22Rv1 (cell line): ENCODE data around the gene UGDH.
A peak's percentile ranks its signal among the peaks of the same experiment; 100 is the strongest.

ENCODE experiments used
- H3K27ac ChIP-seq: fragments of 450-650 bp; 2 replicates; pipeline ENCODE4 v1.5.1; 2017
- CTCF ChIP-seq: fragments of 450-650 bp; IDR thresholded peaks from 2 replicates; pipeline ENCODE4 v1.5.1; 2017; ENCODE audit warnings: mild to moderate bottlenecking
- ZFX ChIP-seq: fragments of 450-650 bp; IDR thresholded peaks from 2 replicates; pipeline ENCODE4 v1.6.1; 2017; ENCODE audit warnings: antibody characterized with exemption, borderline replicate concordance

The UGDH gene

GRCh38 chr4:39456946-39457763, 70.1 kb downstream of the UGDH start:
- H3K27ac ChIP-seq: peak overlapping the region; percentile 96
- TF ChIP-seq ZFX (no peak), CTCF (no peak)

DNA sequence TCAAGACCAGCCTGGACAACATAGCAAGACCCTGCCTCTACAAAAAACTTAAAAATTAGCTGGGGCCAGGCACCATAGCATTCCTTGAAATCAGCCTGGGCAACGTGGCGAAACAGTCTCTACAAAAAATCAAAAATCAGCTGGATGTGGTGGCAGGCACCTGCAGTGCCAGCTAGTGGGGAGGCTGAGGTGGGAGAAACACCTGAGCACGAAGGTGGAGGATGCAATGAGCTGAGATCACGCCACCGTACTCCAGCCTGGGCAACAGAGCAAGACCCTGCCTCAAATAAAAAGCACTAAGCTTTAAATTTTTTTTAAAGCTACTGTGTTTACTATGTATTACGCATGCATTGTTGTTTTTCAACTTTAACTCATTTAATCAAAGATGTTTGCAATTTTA, 71.8 kb downstream of the UGDH start:
- TF ChIP-seq CTCF: no peak
- no peak for TF ChIP-seq ZFX
- H3K27ac ChIP-seq: no peak overlapping the region

DNA sequence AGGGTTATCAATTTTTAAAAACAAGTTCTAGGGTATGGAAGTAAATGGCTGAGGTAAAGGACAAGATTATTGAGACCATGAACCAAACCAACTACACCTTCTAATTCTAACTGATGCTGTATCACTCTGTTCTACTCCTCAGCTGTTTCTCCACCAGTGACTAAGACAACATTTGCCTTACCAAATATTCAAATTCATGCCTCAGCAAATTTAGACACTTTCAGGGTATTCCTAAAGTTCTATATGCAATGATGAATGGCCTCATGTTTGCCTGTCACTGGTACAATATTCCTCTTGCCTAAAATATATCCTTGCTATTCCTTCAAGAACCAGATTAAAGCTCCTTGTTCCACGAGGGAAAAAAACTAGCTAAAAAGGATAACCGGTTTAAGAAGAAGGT, 73.5 kb downstream of the UGDH start:
- H3K27ac ChIP-seq: peak overlapping the region; percentile 23; the same call in 1 of the 2 replicates
- no peak for TF ChIP-seq CTCF
- no peak for TF ChIP-seq ZFX

- no peak for TF ChIP-seq ZFX
- TF ChIP-seq CTCF: no peak
- H3K27ac ChIP-seq: peak overlapping the region; percentile 23; the same call in 1 of the 2 replicates
These were observed 74.2 kb downstream of the UGDH start for GRCh38 chr4:39452860-39453587.

DNA sequence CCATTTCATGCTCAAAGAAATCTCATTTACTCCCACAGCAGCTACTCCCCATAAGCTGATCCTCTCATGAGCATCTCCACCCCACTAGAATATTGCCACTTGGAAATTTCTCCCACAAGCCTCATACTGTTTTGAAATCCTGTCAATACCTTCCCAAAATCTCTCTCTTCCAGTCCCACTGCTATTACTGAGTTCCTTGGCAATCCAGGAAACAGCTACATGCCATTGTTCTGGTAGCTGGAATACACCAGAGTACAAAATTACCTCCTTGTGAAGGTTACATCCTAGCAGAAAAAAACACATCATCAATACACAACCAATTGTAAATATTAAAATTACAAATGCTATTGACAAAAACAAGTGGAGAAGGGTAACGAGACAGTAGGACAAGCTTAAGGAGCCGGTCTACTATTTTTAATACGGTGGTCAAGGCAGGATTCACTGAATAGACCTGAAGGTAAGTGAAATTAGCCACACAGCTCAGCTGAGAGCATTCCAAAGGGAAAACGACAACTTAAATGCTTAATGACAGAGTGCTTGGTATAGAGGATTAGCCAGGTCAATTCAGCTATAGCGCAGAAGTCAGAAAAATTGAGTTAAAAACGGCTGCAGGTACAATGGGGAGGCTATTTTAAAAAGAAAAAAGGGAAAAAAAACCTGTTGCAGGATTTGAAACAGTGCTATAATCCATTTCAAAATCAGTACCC, 74.9 kb downstream of the UGDH start:
- peak overlapping the region; percentile 91 for H3K27ac ChIP-seq
- TF ChIP-seq ZFX (no peak), CTCF (no peak)

DNA sequence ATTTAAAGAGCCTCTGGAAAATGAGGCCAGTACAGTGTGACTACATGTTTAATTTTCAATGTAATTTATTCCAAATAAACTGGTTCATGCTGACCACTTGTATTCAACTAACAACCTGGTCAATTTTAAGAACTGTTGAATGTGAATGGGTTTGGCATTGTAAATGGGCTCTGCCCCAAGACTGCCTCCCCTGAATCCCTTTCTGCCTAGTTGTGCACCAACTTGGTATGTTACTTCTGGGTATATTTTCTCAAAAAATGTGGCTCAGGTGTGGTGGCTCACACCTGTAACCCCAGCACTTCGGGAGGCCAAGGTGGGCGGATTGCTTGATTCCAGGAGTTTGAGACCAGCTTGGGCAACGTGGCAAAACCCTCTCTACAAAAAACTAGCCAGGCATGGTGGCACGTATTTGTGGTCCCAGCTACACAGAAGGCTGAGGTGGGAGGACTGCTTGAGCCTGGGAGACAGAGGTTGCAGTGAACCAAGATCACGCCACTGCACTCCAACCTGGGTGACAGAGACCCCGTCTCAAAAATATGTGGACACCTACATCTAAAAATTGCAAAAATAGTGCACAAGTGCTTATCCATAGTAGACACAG, 75.7 kb downstream of the UGDH start:
- peak overlapping the region; percentile 91 for H3K27ac ChIP-seq
- TF ChIP-seq CTCF (no peak), ZFX (no peak)
